GM18909 (cell line): ENCODE results near the gene ZNF419.

Source experiments
- ATAC-seq: cut with Tn5 transposase; IDR thresholded peaks from one replicate; pipeline ENCODE4 v1.9.1; 2021; ENCODE audit warnings: mild to moderate bottlenecking; ENCODE audit not compliant: unreplicated experiment, poor library complexity

The ZNF419 gene

GRCh38 chr19:57527136-57527881, 39.8 kb downstream of the ZNF419 start, which contains the start of gene ZNF549:
Gene ZNF549 (plus strand): TSS chr19:57527356. CDS start chr19:57527574, 218 bp downstream.
- peak; percentile 98 for ATAC-seq

DNA sequence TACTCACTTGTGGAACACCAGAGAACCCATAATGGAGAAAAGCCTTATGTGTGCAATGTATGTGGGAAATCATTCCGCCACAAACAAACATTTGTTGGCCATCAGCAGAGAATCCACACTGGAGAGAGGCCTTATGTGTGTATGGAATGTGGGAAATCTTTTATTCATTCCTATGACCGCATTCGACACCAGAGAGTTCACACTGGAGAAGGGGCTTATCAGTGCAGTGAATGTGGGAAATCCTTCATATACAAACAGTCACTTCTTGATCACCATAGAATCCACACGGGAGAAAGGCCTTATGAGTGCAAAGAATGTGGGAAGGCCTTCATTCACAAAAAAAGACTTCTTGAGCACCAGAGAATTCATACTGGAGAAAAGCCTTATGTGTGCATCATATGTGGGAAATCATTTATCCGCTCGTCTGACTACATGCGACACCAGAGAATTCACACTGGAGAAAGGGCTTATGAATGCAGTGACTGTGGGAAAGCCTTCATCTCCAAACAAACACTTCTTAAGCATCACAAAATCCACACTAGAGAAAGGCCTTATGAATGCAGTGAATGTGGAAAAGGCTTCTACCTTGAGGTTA, 50.5 kb downstream of the ZNF419 start:
- no peak for ATAC-seq
